ENCODE results near the gene RAB20.
"Not testable (repeated sequence)": the region's sequence is repeated elsewhere in the genome, so short reads cannot be mapped to it uniquely, and the experiment has no call there.

RAB20 gene

GRCh38 chr13:110506859-110507566, 54.5 kb downstream of the RAB20 start:
- no peak for DNase-seq

GRCh38 chr13:110506396-110506795, 55.1 kb downstream of the RAB20 start:
- no peak for DNase-seq

- no peak for DNase-seq
Measured at GRCh38 chr13:110505594-110505993, 55.9 kb downstream of the RAB20 start.

- DNase-seq = no peak
Measured at GRCh38 chr13:110503979-110504499, 57.5 kb downstream of the RAB20 start.

- no peak for DNase-seq
Measured at GRCh38 chr13:110503037-110503901, 58.3 kb downstream of the RAB20 start.

GRCh38 chr13:110501188-110501587, 60.3 kb downstream of the RAB20 start:
- DNase-seq = no peak

- no peak for DNase-seq
Measured at GRCh38 chr13:110500341-110500740, 61.2 kb downstream of the RAB20 start.

GRCh38 chr13:110499621-110500281, 61.8 kb downstream of the RAB20 start:
- no peak for DNase-seq

- DNase-seq = no peak
Measured at GRCh38 chr13:110498765-110499164, 62.8 kb downstream of the RAB20 start.

- DNase-seq = no peak
Measured at GRCh38 chr13:110498327-110498726, 63.2 kb downstream of the RAB20 start.

GRCh38 chr13:110497896-110498295, 63.6 kb downstream of the RAB20 start:
- DNase-seq = not testable (repeated sequence)

GRCh38 chr13:110497003-110497402, 64.5 kb downstream of the RAB20 start:
- no peak for DNase-seq

- DNase-seq = no peak
Measured at GRCh38 chr13:110496281-110496680, 65.2 kb downstream of the RAB20 start.

- no peak for DNase-seq
Measured at GRCh38 chr13:110495881-110496280, 65.6 kb downstream of the RAB20 start.

- DNase-seq = no peak
Measured at GRCh38 chr13:110495376-110495775, 66.1 kb downstream of the RAB20 start.

GRCh38 chr13:110493613-110494012, 67.9 kb downstream of the RAB20 start:
- no peak for DNase-seq

GRCh38 chr13:110492679-110493593, 68.6 kb downstream of the RAB20 start:
- no peak for DNase-seq

- no peak for DNase-seq
Measured at GRCh38 chr13:110491869-110492678, 69.4 kb downstream of the RAB20 start.

GRCh38 chr13:110490009-110490770, 71.3 kb downstream of the RAB20 start:
- no peak for DNase-seq

GRCh38 chr13:110486880-110487279, 74.6 kb downstream of the RAB20 start:
- not testable (repeated sequence) for DNase-seq
